HG03103 (cell line): ENCODE measurements around the gene ZNF710.

Experiments used
- ATAC-seq: cut with Tn5 transposase; IDR thresholded peaks from one replicate; pipeline ENCODE4 v1.9.1; 2021; ENCODE audit warnings: low read depth; ENCODE audit not compliant: unreplicated experiment

ZNF710 gene

GRCh38 chr15:90016721-90017120 is 15.6 kb downstream of the ZNF710 start:
- no peak for ATAC-seq

- no peak for ATAC-seq
Measured at GRCh38 chr15:90018216-90018831, 17.2 kb downstream of the ZNF710 start.

- no peak for ATAC-seq
Measured at GRCh38 chr15:90019611-90020010, 18.5 kb downstream of the ZNF710 start.

- no peak for ATAC-seq
Measured at GRCh38 chr15:90020021-90020735, 19.1 kb downstream of the ZNF710 start.

- no peak for ATAC-seq
Measured at GRCh38 chr15:90020936-90021507, 19.9 kb downstream of the ZNF710 start.

GRCh38 chr15:90022345-90022744 is 21.2 kb downstream of the ZNF710 start:
- no peak for ATAC-seq

- ATAC-seq: no peak
Measured at GRCh38 chr15:90022905-90023700, 22.0 kb downstream of the ZNF710 start.

- no peak for ATAC-seq
Measured at GRCh38 chr15:90024406-90024805, 23.3 kb downstream of the ZNF710 start.

- ATAC-seq: no peak
Measured at GRCh38 chr15:90025489-90026033, 24.4 kb downstream of the ZNF710 start.

- no peak for ATAC-seq
Measured at GRCh38 chr15:90028376-90028944, 27.3 kb downstream of the ZNF710 start.

GRCh38 chr15:90029024-90029423 is 27.9 kb downstream of the ZNF710 start:
- no peak for ATAC-seq

- ATAC-seq: no peak
Measured at GRCh38 chr15:90030376-90030775, 29.3 kb downstream of the ZNF710 start.

GRCh38 chr15:90031231-90031791 is 30.2 kb downstream of the ZNF710 start:
- ATAC-seq: peak; percentile 83

- ATAC-seq: no peak
Measured at GRCh38 chr15:90033006-90033405, 31.9 kb downstream of the ZNF710 start.

GRCh38 chr15:90033448-90033847 is 32.3 kb downstream of the ZNF710 start:
- no peak for ATAC-seq

- no peak for ATAC-seq
Measured at GRCh38 chr15:90035095-90035839, 34.1 kb downstream of the ZNF710 start.

- no peak for ATAC-seq
Measured at GRCh38 chr15:90035840-90036230, 34.7 kb downstream of the ZNF710 start.

- no peak for ATAC-seq
Measured at GRCh38 chr15:90036343-90036742, 35.2 kb downstream of the ZNF710 start.

GRCh38 chr15:90036806-90037510 is 35.8 kb downstream of the ZNF710 start:
- no peak for ATAC-seq
